GM04503 (cell line): Measurements from ENCODE around the gene IBA57.

ENCODE experiments used
- DNase-seq: peaks from one replicate; pipeline ENCODE4 v3.0.0-alpha.2; 2012; ENCODE audit warnings: low read depth

Gene IBA57

GRCh38 chr1:228190778-228191177, 25.2 kb downstream of the IBA57 start:
- DNase-seq, result no peak

GRCh38 chr1:228194436-228194835, 28.8 kb downstream of the IBA57 start:
- no peak for DNase-seq

GRCh38 chr1:228194921-228195812, 29.6 kb downstream of the IBA57 start:
- no peak for DNase-seq

GRCh38 chr1:228197555-228198147, 32.0 kb downstream of the IBA57 start:
- DNase-seq, result no peak

GRCh38 chr1:228198977-228199590, 33.5 kb downstream of the IBA57 start:
- DNase-seq, result no peak

- no peak for DNase-seq
Measured at GRCh38 chr1:228204958-228205357, 39.4 kb downstream of the IBA57 start.

- DNase-seq, result no peak
Measured at GRCh38 chr1:228205526-228206436, 40.2 kb downstream of the IBA57 start.

GRCh38 chr1:228206582-228207351, 41.2 kb downstream of the IBA57 start:
- no peak for DNase-seq

GRCh38 chr1:228207381-228207810, 41.8 kb downstream of the IBA57 start:
- no peak for DNase-seq

GRCh38 chr1:228207851-228208821, 42.5 kb downstream of the IBA57 start, which contains the start of gene OBSCN:
Gene OBSCN, plus strand, starts transcription at chr1:228208044. Its CDS starts 3,740 bp downstream, at chr1:228211784.
- DNase-seq, result no peak

- no peak for DNase-seq
Measured at GRCh38 chr1:228208831-228209551, 43.4 kb downstream of the IBA57 start.

GRCh38 chr1:228209657-228210056, 44.1 kb downstream of the IBA57 start:
- DNase-seq, result no peak

GRCh38 chr1:228210076-228210651, 44.6 kb downstream of the IBA57 start:
- no peak for DNase-seq

GRCh38 chr1:228210712-228211530, 45.3 kb downstream of the IBA57 start:
- no peak for DNase-seq

- DNase-seq, result no peak
Measured at GRCh38 chr1:228211531-228212414, 46.2 kb downstream of the IBA57 start.

GRCh38 chr1:228212415-228212965, 46.9 kb downstream of the IBA57 start:
- DNase-seq, result no peak
